CD4-positive, CD25-positive, alpha-beta regulatory T cell (primary cell): Measurements from ENCODE around the gene KIF2A. TPM values are rescaled to one million over a fixed set of nuclear protein-coding genes. Genes with fewer than 3 reads are reported as not detected.
A peak's percentile ranks its signal among the peaks of the same experiment; 100 is the strongest.
"Not testable (repeated sequence)": the region's sequence is repeated elsewhere in the genome, so short reads cannot be mapped to it uniquely, and the experiment has no call there.

Experiments used
- ATAC-seq, 2 donors: fragments of 150-1000 bp; cut with Tn5 transposase; one replicate each; pipeline ENCODE4 v1.10.0; 2021; ENCODE audit warnings: low read depth in 2 of 2, moderate number of reproducible peaks in 2 of 2, moderate library complexity in 1 of 2
- DNase-seq, 3 donors: peaks; one replicate each; pipeline versions ENCODE4 v3.0.0 to v3.0.0-alpha.2; 2012 to 2022; ENCODE audit warnings: mixed read lengths in 1 of 3
- H3K27ac ChIP-seq: one replicate; pipeline ENCODE4 v1.7.0; 2013; ENCODE audit warnings: mild to moderate bottlenecking, low read length; ENCODE audit not compliant: insufficient read depth, poor library complexity, severe bottlenecking
- H3K27me3 ChIP-seq: one replicate; pipeline ENCODE4 v1.7.0; 2013; ENCODE audit warnings: low read length; ENCODE audit not compliant: control insufficient read depth, insufficient read depth
- H3K36me3 ChIP-seq: one replicate; pipeline ENCODE4 v1.7.0; 2013; ENCODE audit warnings: mild to moderate bottlenecking, low read length, moderate library complexity; ENCODE audit not compliant: control insufficient read depth, insufficient read depth
- H3K4me1 ChIP-seq: 2 replicates; pipeline ENCODE4 v1.7.0; 2013; ENCODE audit warnings: mild to moderate bottlenecking, low read length; ENCODE audit not compliant: insufficient read depth, control insufficient read depth, poor library complexity, severe bottlenecking
- H3K4me3 ChIP-seq: one replicate; pipeline ENCODE4 v1.7.0; 2013; ENCODE audit warnings: low read depth, mild to moderate bottlenecking, low read length, moderate library complexity
- H3K9me3 ChIP-seq, 2 experiments: 1 replicate in 1 of 2; 2 replicates in 1 of 2; pipeline ENCODE4 v1.7.0; 2013; ENCODE audit warnings: low read length in 2 of 2, mild to moderate bottlenecking in 1 of 2, moderate library complexity in 1 of 2; ENCODE audit not compliant: control insufficient read depth in 2 of 2
- H3K27ac Mint-ChIP-seq, 3 donors: one replicate each; pipeline ENCODE4 v1.8.0; 2020 to 2022; ENCODE audit warnings: mild to moderate bottlenecking in 3 of 3, mixed read lengths in 3 of 3, moderate library complexity in 2 of 3
- H3K27me3 Mint-ChIP-seq: one replicate; pipeline ENCODE4 v1.8.0; 2022; ENCODE audit warnings: mild to moderate bottlenecking, mixed read lengths
- H3K36me3 Mint-ChIP-seq: one replicate; pipeline ENCODE4 v1.8.0; 2020; ENCODE audit warnings: mixed read lengths
- H3K4me1 Mint-ChIP-seq, 4 donors: one replicate each; pipeline ENCODE4 v1.8.0; 2020 to 2022; ENCODE audit warnings: mixed read lengths in 4 of 4, mild to moderate bottlenecking in 1 of 4
- H3K4me3 Mint-ChIP-seq, 4 donors: one replicate each; pipeline ENCODE4 v1.8.0; 2020 to 2022; ENCODE audit warnings: mild to moderate bottlenecking in 4 of 4, mixed read lengths in 4 of 4, moderate library complexity in 3 of 4
- H3K9me3 Mint-ChIP-seq, 7 donors: one replicate each; pipeline ENCODE4 v1.8.0; 2020 to 2022; ENCODE audit warnings: mixed read lengths in 7 of 7, mild to moderate bottlenecking in 3 of 7, moderate library complexity in 2 of 7
- polyA plus RNA-seq, 4 donors: library from polyadenylated mRNA; unstranded; fragments of 300-500 nt; fragmentation: Illumina TruSeq; gene quantifications; one replicate each; pipeline ENCODE4 v1.2.3, GENCODE V29; 2021
- total RNA-seq: library from RNA; stranded (reverse); gene quantifications from one replicate; pipeline ENCODE4 v1.2.3, GENCODE V29; 2022

The KIF2A gene
- total and polyA plus RNA-seq, 5 donors from 2014 or later = 114 to 191 (median 172) TPM

- H3K27ac Mint-ChIP-seq = peak overlapping the region in 1 of 3 donors; percentile 63
- no peaks in the 10 kb centered on the region for H3K27me3 Mint-ChIP-seq
- ATAC-seq (no peak), DNase-seq (no peak)
- H3K4me3 ChIP-seq = no peak overlapping the region
- no peaks in the 10 kb centered on the region for H3K27me3 ChIP-seq
- peaks cover 0 to 8% (median 3%) of the 10 kb centered on the region in 7 donors for H3K9me3 Mint-ChIP-seq
- peaks cover 3% of the 10 kb centered on the region for H3K36me3 Mint-ChIP-seq
- peaks cover 13% of the 10 kb centered on the region for H3K4me1 ChIP-seq
- H3K9me3 ChIP-seq = no peaks in the 10 kb centered on the region
- H3K36me3 ChIP-seq = no peaks in the 10 kb centered on the region
- no peak overlapping the region for H3K4me3 Mint-ChIP-seq
- peaks cover 29 to 77% (median 54%) of the 10 kb centered on the region in 4 donors for H3K4me1 Mint-ChIP-seq
- no peak overlapping the region for H3K27ac ChIP-seq
These were observed 16.2 kb upstream of the KIF2A start for GRCh38 chr5:62289813-62290212.

GRCh38 chr5:62291829-62292228 lies 14.2 kb upstream of the KIF2A start:
- not testable (repeated sequence) for H3K4me3 ChIP-seq, H3K27me3 ChIP-seq, H3K36me3 ChIP-seq, H3K27me3 Mint-ChIP-seq, H3K36me3 Mint-ChIP-seq, H3K9me3 Mint-ChIP-seq, ATAC-seq, H3K27ac ChIP-seq, H3K9me3 ChIP-seq
- peaks cover 12% of the 10 kb centered on the region for H3K4me1 ChIP-seq
- peaks cover 16 to 64% (median 42%) of the 10 kb centered on the region in 4 donors for H3K4me1 Mint-ChIP-seq
- DNase-seq = peak; percentile 49 to 83 (median 80)
- peak overlapping the region; percentile 57 to 88 (median 72) for H3K4me3 Mint-ChIP-seq
- H3K27ac Mint-ChIP-seq = peak overlapping the region; percentile 67 to 91 (median 82)

- H3K36me3 Mint-ChIP-seq = no peaks in the 10 kb centered on the region
- H3K4me3 Mint-ChIP-seq = peak overlapping the region in 3 of 4 donors; percentile 52 to 79 (median 79)
- ATAC-seq (no peak), DNase-seq (no peak)
- Histone ChIP-seq H3K4me3 (peak overlapping the region; percentile 52), H3K4me1 (peaks cover 32% of the 10 kb centered on the region), H3K27me3 (no peaks in the 10 kb centered on the region), H3K36me3 (no peaks in the 10 kb centered on the region), H3K9me3 (no peaks in the 10 kb centered on the region), H3K27ac (no peak overlapping the region)
- H3K27ac Mint-ChIP-seq = peak overlapping the region in 2 of 3 donors; percentile 68 to 91
- no peaks in the 10 kb centered on the region for H3K27me3 Mint-ChIP-seq
- peaks cover 32 to 57% (median 42%) of the 10 kb centered on the region in 4 donors for H3K4me1 Mint-ChIP-seq
- H3K9me3 Mint-ChIP-seq = peaks cover 0 to 4% (median 2%) of the 10 kb centered on the region in 7 donors
These were observed 9.0 kb upstream of the KIF2A start for GRCh38 chr5:62296998-62297397.

GRCh38 chr5:62298118-62298517 lies 7.9 kb upstream of the KIF2A start:
- H3K36me3 Mint-ChIP-seq = no peaks in the 10 kb centered on the region
- ATAC-seq (no peak), DNase-seq (no peak)
- no peaks in the 10 kb centered on the region for H3K36me3 ChIP-seq
- H3K4me1 Mint-ChIP-seq = peaks cover 28 to 52% (median 36%) of the 10 kb centered on the region in 4 donors
- H3K27me3 ChIP-seq = no peaks in the 10 kb centered on the region
- no peaks in the 10 kb centered on the region for H3K9me3 ChIP-seq
- no peak overlapping the region for H3K4me3 ChIP-seq
- H3K27ac Mint-ChIP-seq = peak overlapping the region in 1 of 3 donors; percentile 68
- peak overlapping the region in 2 of 4 donors; percentile 16 to 79 for H3K4me3 Mint-ChIP-seq
- H3K4me1 ChIP-seq = peaks cover 32% of the 10 kb centered on the region
- H3K27me3 Mint-ChIP-seq = no peaks in the 10 kb centered on the region
- H3K27ac ChIP-seq = no peak overlapping the region
- no peaks in the 10 kb centered on the region for H3K9me3 Mint-ChIP-seq

GRCh38 chr5:62299101-62299500 lies 6.9 kb upstream of the KIF2A start:
- no peaks in the 10 kb centered on the region for H3K36me3 ChIP-seq
- no peak for ATAC-seq
- no peaks in the 10 kb centered on the region for H3K27me3 ChIP-seq
- H3K4me3 Mint-ChIP-seq = peak overlapping the region; percentile 4 to 68 (median 51)
- peaks cover 32% of the 10 kb centered on the region for H3K4me1 ChIP-seq
- H3K4me1 Mint-ChIP-seq = peaks cover 30 to 47% (median 33%) of the 10 kb centered on the region in 4 donors
- H3K27ac ChIP-seq = peak overlapping the region; percentile 55
- no peaks in the 10 kb centered on the region for H3K9me3 Mint-ChIP-seq
- peak overlapping the region; percentile 57 to 97 (median 71) for H3K27ac Mint-ChIP-seq
- no peaks in the 10 kb centered on the region for H3K36me3 Mint-ChIP-seq
- peak overlapping the region; percentile 54 for H3K4me3 ChIP-seq
- DNase-seq = no peak
- no peaks in the 10 kb centered on the region for H3K27me3 Mint-ChIP-seq
- no peaks in the 10 kb centered on the region for H3K9me3 ChIP-seq

- Histone ChIP-seq H3K36me3 (no peaks in the 10 kb centered on the region), H3K27ac (peak overlapping the region; percentile 55), H3K27me3 (no peaks in the 10 kb centered on the region), H3K9me3 (no peaks in the 10 kb centered on the region), H3K4me1 (peaks cover 32% of the 10 kb centered on the region), H3K4me3 (peak overlapping the region; percentile 54)
- ATAC-seq (peak; percentile 56 to 65), DNase-seq (peak; percentile 11 to 72 (median 64))
- Mint-ChIP-seq H3K4me3 (peak overlapping the region; percentile 41 to 75 (median 64)), H3K27ac (peak overlapping the region; percentile 71 to 97 (median 84)), H3K27me3 (no peaks in the 10 kb centered on the region), H3K36me3 (no peaks in the 10 kb centered on the region), H3K4me1 (peaks cover 32 to 46% (median 34%) of the 10 kb centered on the region in 4 donors), H3K9me3 (no peaks in the 10 kb centered on the region)
These were observed 6.4 kb upstream of the KIF2A start for GRCh38 chr5:62299600-62299999.

GRCh38 chr5:62305358-62305714 lies 670 bp upstream of the KIF2A start:
- Histone ChIP-seq H3K27me3 (no peaks in the 10 kb centered on the region), H3K4me1 (peaks cover 44% of the 10 kb centered on the region), H3K9me3 (no peaks in the 10 kb centered on the region), H3K36me3 (peaks cover 1% of the 10 kb centered on the region), H3K27ac (peak overlapping the region; percentile 93), H3K4me3 (peak overlapping the region; percentile 83)
- Mint-ChIP-seq H3K9me3 (peaks cover 0 to 2% (median 0%) of the 10 kb centered on the region in 7 donors), H3K27me3 (no peaks in the 10 kb centered on the region), H3K27ac (peak overlapping the region; percentile 95 to 96 (median 96)), H3K36me3 (peaks cover 11% of the 10 kb centered on the region), H3K4me3 (peak overlapping the region; percentile 90 to 100 (median 97)), H3K4me1 (peaks cover 31 to 54% (median 34%) of the 10 kb centered on the region in 4 donors)
- ATAC-seq (peak; percentile 8 to 12), DNase-seq (no peak)

GRCh38 chr5:62306323-62306895 lies 403 bp downstream of the KIF2A start:
- Mint-ChIP-seq H3K9me3 (peaks cover 0 to 2% (median 0%) of the 10 kb centered on the region in 7 donors), H3K27ac (peak overlapping the region; percentile 60 to 98 (median 95)), H3K4me1 (peaks cover 41 to 60% (median 45%) of the 10 kb centered on the region in 4 donors), H3K27me3 (no peaks in the 10 kb centered on the region), H3K36me3 (peaks cover 16% of the 10 kb centered on the region), H3K4me3 (peak overlapping the region; percentile 88 to 100 (median 98))
- ATAC-seq (peak; percentile 3 to 5), DNase-seq (no peak)
- H3K27me3 ChIP-seq = no peaks in the 10 kb centered on the region
- H3K4me1 ChIP-seq = peaks cover 48% of the 10 kb centered on the region
- H3K27ac ChIP-seq = peak overlapping the region; percentile 93
- H3K9me3 ChIP-seq = no peaks in the 10 kb centered on the region
- H3K36me3 ChIP-seq = peaks cover 5% of the 10 kb centered on the region
- peak overlapping the region; percentile 35 for H3K4me3 ChIP-seq
